HG03159 (cell line): Measurements from ENCODE around the gene ADCY7.

Experiments
- ATAC-seq: cut with Tn5 transposase; IDR thresholded peaks from one replicate; pipeline ENCODE4 v1.9.1; 2021; ENCODE audit warnings: mild to moderate bottlenecking, moderate library complexity; ENCODE audit not compliant: unreplicated experiment

The ADCY7 gene

DNA sequence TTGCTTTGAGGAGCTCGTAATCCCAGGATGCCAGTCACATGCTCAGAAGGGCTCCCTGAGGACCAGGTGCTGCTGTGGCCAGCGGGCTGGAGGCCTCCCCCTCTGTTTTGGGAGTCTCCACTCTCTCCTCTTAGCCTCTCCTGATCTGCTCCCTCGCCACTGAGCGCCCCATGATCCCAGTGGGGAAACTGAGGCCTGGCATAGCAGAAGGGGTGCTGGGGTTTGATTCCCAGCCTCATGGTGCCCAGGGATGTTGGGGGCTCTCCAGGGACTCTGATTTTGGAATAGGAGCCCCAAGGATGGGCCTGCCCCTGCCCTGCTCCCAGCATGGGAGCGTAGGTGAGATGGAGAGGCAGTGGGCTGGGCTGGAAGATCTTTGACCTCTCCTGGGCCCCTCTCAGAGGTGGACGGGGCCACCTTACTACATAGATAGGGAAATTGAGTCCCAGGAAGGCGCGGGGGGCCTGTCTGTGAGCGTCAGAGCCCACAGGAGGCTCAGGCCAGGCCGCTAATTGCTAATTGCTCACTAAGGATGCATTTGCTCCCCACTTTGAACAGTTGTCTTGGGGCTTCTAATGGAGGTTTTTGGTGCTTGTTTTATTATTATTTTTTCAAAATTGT lies 525 bp upstream of the ADCY7 start:
- ATAC-seq = no peak

DNA sequence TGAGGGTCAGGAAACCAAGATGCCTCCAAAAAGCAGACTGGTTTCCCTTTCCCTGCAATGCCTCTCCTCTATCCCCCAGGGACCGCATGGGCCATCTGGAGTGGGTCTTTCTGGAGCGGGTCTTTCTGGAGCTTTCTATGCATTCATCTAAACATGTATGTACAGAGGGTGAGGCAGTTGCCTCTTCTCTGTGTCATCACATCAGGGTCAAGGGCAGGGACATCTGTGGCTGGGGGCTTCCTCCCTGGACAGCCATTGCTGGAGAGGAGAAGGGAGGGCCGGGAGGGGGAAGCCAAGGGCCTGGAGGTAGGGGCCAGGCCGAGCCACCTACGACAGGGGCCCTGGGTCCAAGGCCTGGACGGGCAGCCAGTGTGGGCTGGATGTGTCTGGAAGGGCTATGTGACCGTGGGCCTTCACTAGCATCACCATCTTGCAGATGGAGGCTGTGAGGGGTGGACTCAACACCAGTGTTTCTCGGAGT lies 840 bp downstream of the ADCY7 start:
- no peak for ATAC-seq

DNA sequence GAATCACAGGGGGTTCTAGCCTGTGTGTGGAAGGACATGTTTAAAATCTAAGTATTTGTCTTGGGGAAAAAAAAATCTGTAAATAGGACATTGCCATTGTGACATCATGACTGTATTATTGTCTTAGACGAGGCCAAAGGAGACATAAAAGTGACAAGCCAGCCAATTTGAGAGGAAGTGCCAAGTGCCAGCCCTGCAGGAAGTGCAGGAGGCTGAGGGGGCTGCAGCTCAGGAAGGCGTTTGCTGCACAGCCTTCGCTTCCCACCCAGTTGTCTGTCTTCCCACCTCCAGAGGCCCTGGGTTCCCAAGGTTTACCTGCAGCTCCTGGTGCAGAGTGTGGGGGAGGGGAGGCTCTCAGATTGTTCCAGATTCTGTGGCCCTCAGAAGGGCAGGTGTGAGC lies 1.3 kb downstream of the ADCY7 start:
- ATAC-seq = no peak

DNA sequence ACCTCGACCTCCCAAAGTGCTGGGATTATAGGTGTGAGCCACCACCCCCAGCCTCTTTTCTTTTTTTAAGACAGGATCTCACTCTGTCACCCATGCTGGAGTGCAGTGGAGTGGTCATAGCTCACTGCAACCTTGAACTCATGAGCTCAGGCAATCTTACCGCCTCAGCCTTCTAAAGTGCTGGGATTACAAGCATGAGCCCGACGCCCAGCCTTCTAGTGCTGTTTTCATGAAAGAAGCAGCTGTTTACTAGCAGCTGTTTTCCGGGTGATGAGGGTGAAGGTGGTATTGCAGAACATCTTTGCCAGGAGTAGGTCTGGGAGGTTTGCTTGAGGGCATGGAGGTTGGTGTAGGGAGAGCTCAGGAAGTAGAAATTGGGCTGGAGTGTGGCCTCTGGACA lies 2.0 kb downstream of the ADCY7 start:
- ATAC-seq = no peak

DNA sequence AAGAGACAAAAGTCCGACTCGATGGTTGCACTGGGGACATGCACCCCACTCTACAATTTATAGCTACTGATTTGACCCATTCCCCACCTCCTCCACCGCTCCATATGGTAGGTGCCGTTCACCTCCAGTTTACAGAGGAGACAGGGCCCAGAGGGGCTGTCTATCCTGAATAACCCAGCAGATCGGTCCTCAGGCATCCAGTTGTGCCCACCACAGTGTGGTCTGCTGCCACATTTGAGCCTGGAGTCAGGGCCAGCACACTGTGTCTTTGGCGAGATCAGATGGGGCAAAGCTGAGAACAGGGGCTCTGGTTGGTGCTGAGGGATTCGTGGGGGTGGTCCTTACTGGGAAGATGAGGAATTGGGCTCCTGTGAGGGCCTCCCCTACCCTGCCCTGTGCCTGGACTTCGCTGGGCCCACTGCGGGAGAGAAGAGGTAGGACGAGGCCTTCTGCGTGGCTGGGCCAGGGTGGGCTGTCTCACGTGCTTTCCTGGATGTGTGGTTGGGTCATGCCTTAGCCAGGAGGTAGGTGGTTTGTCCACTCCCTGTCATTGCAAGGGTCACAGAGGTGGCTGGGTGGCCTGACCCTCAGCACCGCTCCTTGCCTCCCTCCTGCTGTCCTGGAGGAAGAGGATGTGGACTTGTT lies 2.8 kb downstream of the ADCY7 start:
- no peak for ATAC-seq

DNA sequence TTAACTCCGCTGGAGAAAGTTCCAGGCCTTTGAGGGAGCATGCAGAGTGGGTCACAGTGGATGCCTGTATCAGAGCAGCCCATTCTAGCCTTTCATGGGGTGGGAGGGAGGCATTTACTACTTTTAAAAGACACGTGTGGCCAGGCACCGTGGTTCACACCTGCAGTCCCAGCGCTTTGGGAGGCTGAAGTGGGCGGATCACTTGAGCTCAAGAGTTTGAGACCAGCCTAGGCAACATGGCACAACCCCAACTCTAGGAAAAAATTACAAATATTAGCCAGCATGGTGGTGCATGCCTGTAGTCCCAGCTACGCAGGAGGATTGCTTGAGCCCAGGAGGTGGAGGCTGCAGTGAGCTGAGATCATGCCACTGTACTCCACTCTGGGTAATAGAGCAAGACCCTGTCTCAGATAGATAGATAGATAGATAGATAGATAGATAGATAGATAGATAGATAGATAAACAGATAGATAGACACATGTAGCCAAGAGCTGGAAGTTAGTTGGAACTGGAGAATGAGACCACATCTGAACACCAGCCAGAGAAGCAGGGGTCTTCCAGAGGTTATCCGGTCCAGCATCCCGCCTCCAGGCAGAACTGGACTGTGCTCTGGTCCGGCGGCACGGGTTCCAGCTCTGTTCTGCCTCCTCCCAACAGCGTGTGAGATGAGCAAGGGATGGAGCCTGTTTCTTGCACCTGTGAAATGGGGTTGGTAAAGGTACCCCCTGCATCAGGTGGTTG lies 3.6 kb downstream of the ADCY7 start:
- ATAC-seq = no peak

DNA sequence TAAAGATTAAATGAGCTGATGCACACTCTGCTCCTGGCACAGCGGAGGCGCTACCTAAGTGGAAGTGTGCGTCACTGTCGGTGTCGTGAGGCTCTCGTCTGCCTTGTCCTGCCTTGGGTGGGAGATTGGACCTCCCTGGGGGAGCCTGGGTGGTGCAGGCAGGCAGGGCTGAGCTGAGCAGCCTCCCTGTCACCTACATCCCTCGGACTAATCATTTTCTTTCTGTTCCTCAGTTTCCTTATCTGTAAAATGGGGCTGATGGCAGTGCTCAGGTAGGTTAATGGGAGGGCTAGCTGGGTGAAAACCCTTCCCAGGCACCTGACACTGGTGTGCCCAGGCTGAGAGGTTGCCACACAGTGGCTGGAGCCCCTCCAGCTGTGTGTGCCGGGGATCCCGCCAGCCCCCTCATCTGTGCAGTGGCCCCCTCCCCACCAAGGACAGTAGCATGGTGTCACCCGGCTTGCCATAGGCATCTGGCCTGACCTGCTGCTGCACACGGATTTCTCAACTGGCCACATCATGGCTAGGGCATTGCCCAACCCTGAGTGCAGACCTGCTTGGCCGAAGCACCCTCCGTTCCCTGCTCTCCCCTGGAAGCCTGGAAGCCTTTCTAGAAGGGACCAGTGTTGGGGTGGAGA lies 4.3 kb downstream of the ADCY7 start:
- no peak for ATAC-seq

DNA sequence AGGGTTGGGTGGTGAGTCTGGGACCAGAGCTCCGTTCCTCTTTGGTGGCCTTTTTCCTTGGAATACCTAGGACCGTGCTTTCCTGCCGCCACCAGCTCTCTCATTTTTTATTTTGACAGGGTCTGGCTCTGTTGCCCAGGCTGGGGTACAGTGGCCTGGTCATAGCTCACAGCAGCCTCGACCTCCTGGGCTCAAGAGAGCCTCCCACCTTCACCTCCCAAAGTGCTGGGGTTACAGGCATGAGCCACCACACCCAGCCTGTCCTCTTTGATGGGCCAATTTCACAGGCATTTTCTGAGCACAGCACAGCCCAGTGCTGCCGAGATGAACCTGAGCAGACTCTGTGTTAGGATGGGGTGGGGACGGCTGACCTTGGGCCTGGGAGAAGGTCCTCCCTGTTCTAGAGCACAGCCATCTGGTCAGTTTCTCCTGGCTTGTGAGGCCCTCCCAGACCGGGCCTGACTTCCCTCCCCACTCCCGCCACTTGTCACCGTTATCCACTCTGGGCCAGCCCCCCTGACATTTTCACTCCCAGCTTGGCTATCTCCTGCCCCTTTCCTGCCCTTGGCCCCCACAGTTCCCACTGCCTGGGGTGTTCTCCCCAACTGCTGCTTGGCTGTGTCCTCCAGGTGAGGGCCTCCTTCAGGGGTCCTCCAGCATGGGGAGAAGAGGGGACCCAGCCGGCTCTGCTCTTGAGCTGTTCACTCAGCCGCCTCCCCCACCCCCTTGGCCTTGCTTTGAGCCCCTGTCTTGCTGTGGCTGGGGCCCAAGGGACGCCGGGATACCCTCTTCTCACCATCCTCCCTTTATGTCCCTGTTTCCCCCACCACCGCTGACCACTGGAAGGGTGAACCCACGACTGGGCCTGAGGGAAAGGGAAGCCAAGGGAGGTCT lies 5.0 kb downstream of the ADCY7 start:
- no peak for ATAC-seq

DNA sequence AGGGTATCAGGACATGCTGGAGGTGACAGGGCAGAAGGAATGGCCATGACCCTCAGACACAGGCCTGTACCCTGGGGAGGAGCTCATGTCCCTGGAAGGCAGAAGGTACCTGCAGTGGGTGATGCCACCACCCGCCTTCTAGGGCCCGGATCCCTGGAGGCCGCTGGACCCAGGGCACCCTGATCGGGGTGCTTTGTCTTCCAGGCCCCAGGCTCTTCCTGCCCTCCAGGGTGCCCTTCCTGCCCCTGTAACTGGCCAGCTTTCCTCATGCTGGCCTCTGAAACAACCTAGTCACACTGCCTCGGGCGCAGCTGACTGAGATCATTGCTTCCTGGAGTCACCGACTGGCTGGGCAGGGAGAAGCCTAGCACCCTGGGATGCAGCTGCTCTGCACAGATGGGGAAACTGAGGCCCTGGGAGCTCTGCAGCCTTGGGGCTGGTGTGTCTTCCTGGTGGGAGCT lies 5.8 kb downstream of the ADCY7 start:
- ATAC-seq = no peak

DNA sequence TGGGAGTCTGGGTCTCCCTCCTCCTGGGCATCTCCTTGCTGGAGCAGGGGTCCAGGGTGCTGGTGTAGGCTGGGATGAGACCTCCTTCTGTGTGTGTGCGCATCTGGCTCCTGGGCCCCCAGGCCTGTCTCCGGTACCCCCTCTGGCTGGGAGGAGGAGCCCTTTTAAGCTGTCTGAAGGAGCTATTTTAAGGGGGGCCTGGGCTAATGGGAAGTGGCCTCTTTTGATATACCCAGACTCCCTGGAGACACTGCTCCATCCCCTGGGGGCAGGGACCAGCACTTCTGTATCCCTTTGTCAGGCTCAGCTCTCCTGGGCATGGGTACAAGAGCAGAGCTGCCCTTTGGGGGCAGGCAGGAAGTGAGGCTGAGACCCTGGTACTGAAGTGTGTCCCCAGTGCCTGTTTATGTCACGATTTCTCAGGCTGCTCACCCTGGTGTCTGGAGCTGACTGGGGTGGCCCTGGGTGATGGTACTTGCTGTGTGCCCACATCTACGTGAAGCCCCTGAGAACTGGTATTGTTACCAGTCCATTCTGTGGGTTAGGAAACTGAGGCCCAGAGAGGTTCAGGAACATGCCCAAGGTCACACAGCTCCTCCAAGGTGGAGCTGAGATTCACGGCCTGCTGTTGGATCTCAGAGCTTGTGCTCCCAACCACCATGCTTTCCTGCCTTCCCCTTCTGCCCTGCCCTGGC lies 6.5 kb downstream of the ADCY7 start:
- no peak for ATAC-seq

DNA sequence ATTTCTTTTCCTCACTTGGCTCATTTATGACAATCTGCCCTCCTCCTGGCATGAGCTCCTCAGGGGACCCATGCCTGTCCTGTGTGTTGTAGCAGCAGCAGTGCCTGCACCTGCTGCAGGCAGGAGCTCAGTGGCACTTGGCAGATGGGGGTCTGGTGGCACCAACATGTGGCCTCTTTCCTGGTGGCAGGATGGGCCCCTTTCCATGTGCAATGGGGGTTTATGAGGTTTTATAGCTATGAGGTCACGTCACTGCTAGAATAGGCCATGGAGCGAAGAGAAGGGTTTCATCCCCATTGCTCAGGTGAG lies 7.0 kb downstream of the ADCY7 start:
- no peak for ATAC-seq

DNA sequence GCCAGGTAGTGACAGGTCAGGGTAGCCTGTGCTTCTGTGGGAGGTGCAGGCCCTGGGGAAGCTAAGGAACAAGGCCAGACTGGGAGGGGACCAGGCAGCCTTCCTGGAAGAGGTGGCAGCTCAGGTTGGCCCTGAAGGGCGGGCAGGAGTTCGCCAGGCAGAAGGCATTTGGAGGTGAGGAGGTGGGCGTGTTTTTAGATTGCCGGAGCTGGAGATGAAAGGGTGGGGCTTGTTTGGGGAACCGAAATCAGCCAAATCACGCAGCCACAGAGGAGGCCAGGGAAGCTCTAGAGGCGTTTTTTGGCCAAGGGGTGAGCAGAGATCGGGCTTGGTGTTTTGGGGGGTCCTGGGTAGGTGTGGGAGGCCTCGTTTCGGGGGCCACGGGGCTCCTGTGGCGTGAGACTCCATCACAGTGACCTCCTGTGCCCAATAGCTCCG lies 7.6 kb downstream of the ADCY7 start:
- ATAC-seq = peak; percentile 68

DNA sequence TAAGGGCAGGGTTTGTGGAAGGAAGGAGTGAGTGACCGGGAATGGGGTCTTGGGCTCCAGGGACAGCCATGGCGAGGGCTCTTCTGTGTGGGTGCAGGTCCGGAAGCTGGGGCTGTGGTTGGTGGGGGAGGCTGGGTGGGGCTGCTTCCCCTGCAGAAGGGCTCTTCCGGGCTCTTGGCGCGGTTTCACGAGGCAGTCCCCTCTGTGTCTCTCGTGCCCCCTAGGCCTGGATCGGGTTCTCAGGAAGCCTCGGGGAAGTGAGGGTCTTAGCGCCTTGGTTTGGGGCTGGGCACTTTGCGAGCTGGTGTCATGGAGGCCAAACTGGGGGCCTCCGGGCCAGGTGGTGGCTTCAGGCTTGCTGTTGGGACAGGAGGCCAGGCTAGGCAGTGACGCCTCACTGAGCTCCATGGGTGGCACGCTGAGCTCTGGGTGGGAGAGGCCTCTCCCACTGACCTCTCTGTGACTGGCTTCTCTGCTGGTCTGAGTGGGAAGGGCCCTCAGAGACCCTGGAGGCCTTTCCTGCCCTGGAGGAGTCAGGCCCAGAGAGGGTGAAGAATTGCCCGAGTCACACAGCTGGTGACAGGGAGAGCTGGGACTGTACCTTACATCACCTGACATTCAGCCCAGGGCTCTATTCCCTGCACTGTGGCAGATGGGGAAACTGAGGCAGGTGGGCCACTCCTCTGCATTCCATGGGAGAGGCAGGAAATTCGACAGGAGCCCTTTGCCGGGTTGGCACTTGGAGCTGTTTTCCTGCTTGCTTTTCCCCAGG lies 8.2 kb downstream of the ADCY7 start:
- peak; percentile 44 for ATAC-seq

DNA sequence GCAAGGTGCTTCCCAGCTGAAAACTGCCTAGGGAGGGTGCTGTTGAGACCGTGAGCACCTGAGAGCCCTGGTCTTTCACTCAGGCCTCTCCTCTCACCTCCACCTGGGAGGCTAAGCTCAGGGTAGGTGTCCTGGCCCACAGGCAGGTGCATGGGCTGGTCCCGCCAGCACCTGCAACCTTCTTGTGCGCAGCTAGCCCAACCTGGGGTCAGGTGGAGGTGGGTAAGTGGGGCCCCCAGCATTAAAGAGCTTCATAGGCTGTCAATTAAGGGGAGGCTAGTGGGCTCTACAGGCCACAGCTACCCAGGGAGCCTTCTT lies 8.7 kb downstream of the ADCY7 start:
- ATAC-seq = no peak

DNA sequence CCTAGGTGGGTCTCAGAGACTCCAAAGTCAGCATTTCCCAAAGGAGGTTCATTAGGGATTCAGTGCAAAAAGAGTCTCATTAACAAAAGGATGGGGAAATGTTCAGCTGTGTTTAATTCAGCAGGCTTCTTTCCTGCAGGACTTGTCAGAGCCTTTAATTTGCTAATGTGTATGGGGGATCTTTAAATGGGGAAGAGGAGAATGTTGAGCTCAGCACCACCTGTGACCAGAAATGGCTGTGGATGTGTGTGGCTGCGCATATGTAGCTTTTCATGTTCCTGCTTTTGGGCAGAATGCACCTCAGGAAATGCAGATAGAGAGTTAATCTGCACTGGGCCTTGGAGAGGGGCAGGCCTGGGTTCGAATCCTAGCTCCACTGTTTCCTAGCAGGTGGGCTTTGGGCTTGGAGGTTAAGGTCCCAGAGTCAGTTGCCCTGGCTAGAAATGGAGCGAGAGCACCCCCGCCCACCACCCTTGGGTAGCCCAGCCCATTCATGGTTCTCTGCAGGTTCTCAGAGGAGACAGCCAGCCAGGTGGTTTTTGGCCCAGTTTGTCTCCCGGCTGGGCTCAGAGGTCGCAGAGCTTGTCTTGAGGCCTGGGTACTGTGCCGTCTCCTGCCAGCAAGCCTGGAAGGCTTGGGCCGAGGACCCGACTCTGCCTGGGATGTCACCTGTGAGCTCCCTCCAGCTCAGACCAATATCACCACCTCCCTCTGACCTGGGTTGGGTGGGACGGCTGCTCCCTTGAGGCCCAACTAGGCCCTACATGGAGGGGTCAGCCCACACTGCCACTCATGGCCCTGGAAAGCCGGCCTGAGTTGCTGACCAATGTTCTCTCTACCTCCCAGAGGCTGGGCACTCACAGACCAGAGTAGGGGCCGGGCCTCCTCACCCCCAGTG lies 9.3 kb downstream of the ADCY7 start:
- no peak for ATAC-seq

DNA sequence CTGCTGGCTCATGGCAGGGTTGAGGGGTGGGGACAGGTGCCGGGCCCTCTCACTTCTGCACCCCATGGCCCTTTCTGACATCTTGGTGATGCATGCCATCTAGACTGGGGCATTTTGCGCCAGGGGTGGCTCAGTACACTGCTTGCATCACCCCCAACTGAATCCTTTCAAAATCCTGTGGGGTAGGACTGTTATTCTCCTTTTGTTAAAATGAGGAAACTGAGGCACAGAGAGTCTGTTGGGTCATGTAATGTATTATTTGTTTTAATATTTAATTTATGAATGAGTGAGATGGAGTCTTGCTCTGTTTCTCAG lies 9.9 kb downstream of the ADCY7 start:
- no peak for ATAC-seq

DNA sequence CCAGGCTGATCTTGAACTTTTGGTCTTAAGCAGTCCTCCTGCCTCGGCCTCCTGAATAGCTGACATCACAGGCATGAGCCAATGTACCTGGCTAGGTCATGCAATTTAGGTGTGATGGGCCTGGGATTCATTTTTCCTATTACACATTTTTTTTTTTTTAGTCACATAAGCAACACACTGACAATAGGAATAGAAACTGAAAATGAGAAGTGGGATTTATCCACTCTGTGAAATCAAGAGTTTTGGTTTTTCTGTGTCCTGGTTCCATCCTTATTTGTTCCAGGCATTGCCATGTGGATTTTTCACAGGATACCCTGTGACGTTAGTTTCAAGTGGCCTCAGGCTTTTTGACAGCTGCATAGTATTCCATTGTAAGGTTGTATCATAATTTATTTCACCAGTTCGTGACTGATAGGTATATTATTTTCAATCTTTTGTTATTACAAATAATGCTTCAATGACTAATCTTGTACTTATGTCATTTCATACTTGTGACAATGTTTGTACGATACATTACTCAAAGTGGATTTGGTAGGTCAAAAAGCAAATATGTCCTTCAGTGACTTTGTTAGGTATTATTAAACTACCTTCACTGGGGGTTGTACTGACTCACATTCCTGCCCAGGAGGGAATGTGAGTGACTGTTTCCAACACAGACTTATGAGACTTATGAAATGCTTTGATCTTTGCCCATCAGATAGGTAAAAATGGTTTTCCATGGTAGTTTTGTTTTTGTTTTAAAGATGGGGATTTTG lies 10.6 kb downstream of the ADCY7 start:
- ATAC-seq = no peak

DNA sequence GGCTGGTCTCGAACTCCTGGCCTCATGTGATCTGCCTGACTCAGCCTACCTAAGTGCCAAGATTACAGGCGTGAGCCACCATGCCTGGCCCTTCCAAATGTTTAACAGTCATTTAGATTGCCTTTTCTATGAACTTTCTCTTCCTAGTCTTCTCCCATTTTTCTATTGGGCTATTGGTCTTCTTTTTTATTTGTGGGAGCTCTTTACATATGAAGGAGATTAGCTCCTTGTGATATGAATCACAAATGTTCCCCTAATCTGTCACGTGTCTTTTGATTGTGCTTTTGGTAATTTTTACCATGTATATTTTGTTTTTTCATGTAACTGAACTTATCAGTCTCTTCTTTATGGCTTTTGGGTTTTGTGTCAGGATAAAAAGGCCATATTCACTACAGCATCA lies 11.9 kb downstream of the ADCY7 start:
- ATAC-seq = no peak
